ENCODE measurements around the gene MEGF11. TPM values are rescaled to one million over a fixed set of nuclear protein-coding genes. Genes with fewer than 3 reads are reported as not detected.

The MEGF11 gene
- total and polyA plus RNA-seq, 4 donors = 0.16 to 1.5 (median 0.50) TPM

DNA sequence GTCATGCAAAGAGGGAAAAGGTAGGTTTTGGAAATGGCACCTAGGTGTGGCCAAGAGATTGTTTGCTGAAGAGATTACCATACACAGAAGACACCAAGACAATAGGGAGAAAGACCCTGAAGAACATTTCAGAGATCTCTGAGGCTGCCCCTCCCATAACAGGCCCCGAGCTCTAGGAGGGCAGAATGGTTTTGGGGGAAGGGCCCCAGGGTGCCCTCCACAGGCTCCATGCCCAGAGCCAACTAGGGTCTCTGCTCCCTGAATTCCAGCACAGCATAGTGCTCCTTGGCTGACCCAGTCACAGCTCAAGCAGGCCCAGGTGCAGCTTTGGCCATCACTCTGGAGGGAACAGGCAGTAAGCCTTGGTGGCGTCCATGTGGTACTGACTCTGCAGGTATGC lies 220.4 kb downstream of the MEGF11 start:
- TF ChIP-seq, protein P1, sequence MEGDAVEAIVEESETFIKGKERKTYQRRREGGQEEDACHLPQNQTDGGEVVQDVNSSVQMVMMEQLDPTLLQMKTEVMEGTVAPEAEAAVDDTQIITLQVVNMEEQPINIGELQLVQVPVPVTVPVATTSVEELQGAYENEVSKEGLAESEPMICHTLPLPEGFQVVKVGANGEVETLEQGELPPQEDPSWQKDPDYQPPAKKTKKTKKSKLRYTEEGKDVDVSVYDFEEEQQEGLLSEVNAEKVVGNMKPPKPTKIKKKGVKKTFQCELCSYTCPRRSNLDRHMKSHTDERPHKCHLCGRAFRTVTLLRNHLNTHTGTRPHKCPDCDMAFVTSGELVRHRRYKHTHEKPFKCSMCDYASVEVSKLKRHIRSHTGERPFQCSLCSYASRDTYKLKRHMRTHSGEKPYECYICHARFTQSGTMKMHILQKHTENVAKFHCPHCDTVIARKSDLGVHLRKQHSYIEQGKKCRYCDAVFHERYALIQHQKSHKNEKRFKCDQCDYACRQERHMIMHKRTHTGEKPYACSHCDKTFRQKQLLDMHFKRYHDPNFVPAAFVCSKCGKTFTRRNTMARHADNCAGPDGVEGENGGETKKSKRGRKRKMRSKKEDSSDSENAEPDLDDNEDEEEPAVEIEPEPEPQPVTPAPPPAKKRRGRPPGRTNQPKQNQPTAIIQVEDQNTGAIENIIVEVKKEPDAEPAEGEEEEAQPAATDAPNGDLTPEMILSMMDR (IDR thresholded peaks at IDR 0.05; ENCODE audit: control extremely low read depth, extremely low read depth) = no peak
- WGBS, 2 donors = 84 to 95% methylated on average over 2 of the region's 2 CpGs
- no peak overlapping the region for H3K9ac ChIP-seq (ENCODE audit: insufficient read depth in 1 of 2, low read length in 2 of 2)
- no peak overlapping the region for H3K4me3 ChIP-seq
- no peak for ATAC-seq (ENCODE audit: insufficient read depth, low FRiP score)
- H3K27me3 ChIP-seq (ENCODE audit: control insufficient read depth in 3 of 3, insufficient read depth in 3 of 3, low read length in 2 of 3) = peaks cover 0 to 1% (median 0%) of the 10 kb centered on the region in 3 donors
- H3K36me3 ChIP-seq (ENCODE audit: control insufficient read depth in 4 of 4, insufficient read depth in 4 of 4, low read length in 4 of 4) = no peaks in the 10 kb centered on the region
- H3K9me3 ChIP-seq (ENCODE audit: control insufficient read depth in 4 of 4, insufficient read depth in 3 of 4, low read length in 3 of 4) = peaks cover 0 to 14% (median 0%) of the 10 kb centered on the region in 4 donors
- DNase-seq = no peak
- H3K27ac ChIP-seq (ENCODE audit: low read depth in 1 of 2, low read length in 1 of 2) = no peak overlapping the region
- H3K4me1 ChIP-seq (ENCODE audit: control insufficient read depth in 5 of 5, insufficient read depth in 5 of 5, low read length in 5 of 5) = no peaks in the 10 kb centered on the region

DNA sequence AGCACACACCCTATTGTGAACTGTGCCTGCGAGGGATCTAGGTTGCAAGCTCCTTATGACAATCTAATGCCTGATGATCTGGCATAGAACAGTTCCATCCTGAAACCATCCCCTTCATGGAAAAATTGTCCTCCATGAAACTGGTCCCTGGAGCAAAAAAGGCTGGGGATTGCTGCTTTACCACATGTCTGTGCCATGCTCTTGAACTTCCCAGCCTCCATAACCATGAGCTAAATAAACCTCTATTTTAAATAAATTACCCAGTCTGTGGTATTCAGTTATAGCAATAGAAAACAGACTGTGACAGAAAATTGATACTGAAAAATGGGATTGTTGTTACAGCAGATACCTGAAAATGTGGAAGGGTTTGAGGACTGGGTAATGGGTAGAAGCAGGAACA lies 221.5 kb downstream of the MEGF11 start:
- no peak for ATAC-seq (ENCODE audit: insufficient read depth, low FRiP score)
- no peaks in the 10 kb centered on the region for H3K4me1 ChIP-seq (ENCODE audit: control insufficient read depth in 5 of 5, insufficient read depth in 5 of 5, low read length in 5 of 5)
- H3K36me3 ChIP-seq (ENCODE audit: control insufficient read depth in 4 of 4, insufficient read depth in 4 of 4, low read length in 4 of 4) = no peaks in the 10 kb centered on the region
- peaks cover 0 to 14% (median 0%) of the 10 kb centered on the region in 4 donors for H3K9me3 ChIP-seq (ENCODE audit: control insufficient read depth in 4 of 4, insufficient read depth in 3 of 4, low read length in 3 of 4)
- no peak for DNase-seq
- H3K27ac ChIP-seq (ENCODE audit: low read depth in 1 of 2, low read length in 1 of 2) = no peak overlapping the region
- H3K4me3 ChIP-seq = no peak overlapping the region
- no peaks in the 10 kb centered on the region for H3K27me3 ChIP-seq (ENCODE audit: control insufficient read depth in 3 of 3, insufficient read depth in 3 of 3, low read length in 2 of 3)
- TF ChIP-seq, protein P1 (IDR thresholded peaks at IDR 0.05; ENCODE audit: control extremely low read depth, extremely low read depth) = no peak
- WGBS, 2 donors = 90 to 93% methylated on average over 1 of the region's 1 CpG
- H3K9ac ChIP-seq (ENCODE audit: insufficient read depth in 1 of 2, low read length in 2 of 2) = no peak overlapping the region

DNA sequence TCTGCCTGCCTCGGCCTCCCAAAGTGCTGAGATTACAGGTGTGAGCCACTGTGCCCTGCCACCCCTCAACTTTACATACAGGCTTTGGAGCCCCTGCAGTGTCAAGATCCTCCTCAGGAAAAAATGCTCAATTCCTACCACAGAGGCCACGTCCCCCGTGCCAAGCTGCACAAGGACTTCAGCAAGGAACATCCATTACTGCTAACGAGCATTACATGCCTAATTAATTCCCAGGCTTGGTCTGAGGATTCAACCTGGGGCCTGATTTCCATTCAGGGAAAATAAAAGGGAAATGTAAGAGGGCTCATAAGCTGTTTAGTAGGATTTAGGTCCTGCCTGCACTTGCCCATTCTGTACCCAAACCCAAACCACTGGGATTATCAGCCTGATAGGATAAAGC lies 222.9 kb downstream of the MEGF11 start:
- Histone ChIP-seq H3K4me3 (no peak overlapping the region), H3K9ac (ENCODE audit: insufficient read depth in 1 of 2, low read length in 2 of 2) (no peak overlapping the region), H3K9me3 (ENCODE audit: control insufficient read depth in 4 of 4, insufficient read depth in 3 of 4, low read length in 3 of 4) (peaks cover 0 to 14% (median 0%) of the 10 kb centered on the region in 4 donors), H3K27ac (ENCODE audit: low read depth in 1 of 2, low read length in 1 of 2) (no peak overlapping the region), H3K27me3 (ENCODE audit: control insufficient read depth in 3 of 3, insufficient read depth in 3 of 3, low read length in 2 of 3) (no peaks in the 10 kb centered on the region), H3K36me3 (ENCODE audit: control insufficient read depth in 4 of 4, insufficient read depth in 4 of 4, low read length in 4 of 4) (no peaks in the 10 kb centered on the region), H3K4me1 (ENCODE audit: control insufficient read depth in 5 of 5, insufficient read depth in 5 of 5, low read length in 5 of 5) (no peaks in the 10 kb centered on the region)
- TF ChIP-seq, protein P1 (IDR thresholded peaks at IDR 0.05; ENCODE audit: control extremely low read depth, extremely low read depth) = no peak
- 84 to 92% methylated on average over 4 of the region's 4 CpGs for WGBS, 2 donors
- DNase-seq (no peak), ATAC-seq (ENCODE audit: insufficient read depth, low FRiP score) (no peak)

DNA sequence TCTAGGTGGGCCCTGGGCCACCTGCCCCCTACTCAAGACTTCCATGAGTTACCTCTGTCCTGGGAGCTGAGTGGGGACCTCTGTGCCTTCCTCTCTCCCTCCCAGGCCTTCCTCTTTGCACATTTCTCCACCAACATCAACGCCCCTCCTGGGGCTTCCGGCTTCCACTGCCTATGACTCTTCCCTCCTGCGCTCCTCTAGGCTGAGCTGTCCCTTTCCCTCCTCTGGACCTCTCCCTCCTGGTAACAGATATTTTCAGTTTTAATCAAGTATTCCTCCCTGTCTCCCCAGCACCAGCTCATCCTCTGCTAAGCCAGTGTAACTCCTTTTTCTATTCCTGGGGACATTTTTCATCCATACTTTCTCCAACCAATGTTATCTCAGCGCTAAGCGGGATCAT lies 223.9 kb downstream of the MEGF11 start:
- TF ChIP-seq, protein P1 (IDR thresholded peaks at IDR 0.05; ENCODE audit: control extremely low read depth, extremely low read depth) = no peak
- Histone ChIP-seq H3K27me3 (ENCODE audit: control insufficient read depth in 3 of 3, insufficient read depth in 3 of 3, low read length in 2 of 3) (no peaks in the 10 kb centered on the region), H3K27ac (ENCODE audit: low read depth in 1 of 2, low read length in 1 of 2) (no peak overlapping the region), H3K4me1 (ENCODE audit: control insufficient read depth in 5 of 5, insufficient read depth in 5 of 5, low read length in 5 of 5) (no peaks in the 10 kb centered on the region), H3K9ac (ENCODE audit: insufficient read depth in 1 of 2, low read length in 2 of 2) (no peak overlapping the region), H3K4me3 (no peak overlapping the region), H3K9me3 (ENCODE audit: control insufficient read depth in 4 of 4, insufficient read depth in 3 of 4, low read length in 3 of 4) (peaks cover 0 to 9% (median 0%) of the 10 kb centered on the region in 4 donors), H3K36me3 (ENCODE audit: control insufficient read depth in 4 of 4, insufficient read depth in 4 of 4, low read length in 4 of 4) (no peaks in the 10 kb centered on the region)
- DNase-seq (no peak), ATAC-seq (ENCODE audit: insufficient read depth, low FRiP score) (no peak)
- WGBS, 2 donors = 83 to 87% methylated on average over 5 of the region's 5 CpGs
